Measurements from ENCODE around the gene FKBP8.

GRCh38 chr19:18488403-18488723, 55.0 kb downstream of the FKBP8 start:
- TF ChIP-seq CTCF (IDR thresholded peaks at IDR 0.05; ENCODE audit: poor library complexity, severe bottlenecking) (no peak), REST (IDR thresholded peaks at IDR 0.05; ENCODE audit: borderline replicate concordance) (no peak), EZH2 (IDR thresholded peaks at IDR 0.05; ENCODE audit: borderline replicate concordance, insufficient read depth, low read length, poor library complexity, severe bottlenecking) (no peak), RAD21 (conservative IDR thresholded peaks at IDR 0.05) (no peak), EP300 (conservative IDR thresholded peaks at IDR 0.05; ENCODE audit: poor library complexity, severe bottlenecking) (no peak), POLR2AphosphoS5 (IDR thresholded peaks at IDR 0.05) (no peak), MXI1 (conservative IDR thresholded peaks at IDR 0.05; ENCODE audit: poor library complexity, severe bottlenecking) (no peak), SMC3 (conservative IDR thresholded peaks at IDR 0.05; ENCODE audit: poor library complexity) (no peak), TAF1 (IDR thresholded peaks at IDR 0.05; ENCODE audit: low read depth) (no peak)

All from neural cell (in vitro differentiated cells).